Mesenchymal stem cell (in vitro differentiated cells and primary cell): ENCODE results near the gene IGFBP5.

ENCODE experiments used
- DNase-seq: peaks from one replicate; pipeline ENCODE4 v3.0.0-alpha.2; 2013
- H2AFZ ChIP-seq: one replicate; pipeline ENCODE4 v1.6.1; 2013; ENCODE audit warnings: low read depth, mild to moderate bottlenecking, control low read depth, inconsistent platforms, low read length, moderate library complexity
- H2AK5ac ChIP-seq: 2 replicates; pipeline ENCODE4 v1.6.1; 2013; ENCODE audit warnings: low read length, moderate library complexity, mild to moderate bottlenecking, inconsistent platforms; ENCODE audit not compliant: severe bottlenecking
- H2BK120ac ChIP-seq: one replicate; pipeline ENCODE4 v1.6.1; 2013; ENCODE audit warnings: low read depth, mild to moderate bottlenecking, inconsistent platforms, low read length, moderate library complexity
- H2BK12ac ChIP-seq, 2 experiments: one replicate each; pipeline ENCODE4 v1.6.1; 2013; ENCODE audit warnings: inconsistent platforms in 2 of 2, low read length in 2 of 2, mild to moderate bottlenecking in 2 of 2, moderate library complexity in 2 of 2, control low read depth in 1 of 2
- H2BK15ac ChIP-seq: one replicate; pipeline ENCODE4 v1.6.1; 2013; ENCODE audit warnings: mild to moderate bottlenecking, low read depth, inconsistent platforms; ENCODE audit not compliant: poor library complexity, severe bottlenecking
- H2BK5ac ChIP-seq: 2 replicates; pipeline ENCODE4 v1.6.1; 2013; ENCODE audit warnings: low read depth, mild to moderate bottlenecking, low read length, control low read depth, inconsistent platforms; ENCODE audit not compliant: poor library complexity, severe bottlenecking
- H3K14ac ChIP-seq, 2 experiments: one replicate each; pipeline ENCODE4 v1.6.1; 2013; ENCODE audit warnings: inconsistent platforms in 2 of 2, low read length in 2 of 2, control low read depth in 1 of 2, mild to moderate bottlenecking in 1 of 2, moderate library complexity in 1 of 2
- H3K18ac ChIP-seq, 2 experiments: one replicate each; pipeline ENCODE4 v1.6.1; 2013; ENCODE audit warnings: inconsistent platforms in 2 of 2, low read length in 2 of 2, control low read depth in 1 of 2, low read depth in 1 of 2, mild to moderate bottlenecking in 1 of 2
- H3K23ac ChIP-seq, 2 experiments: one replicate each; pipeline ENCODE4 v1.6.1; 2013; ENCODE audit warnings: inconsistent platforms in 2 of 2, low read length in 2 of 2, mild to moderate bottlenecking in 2 of 2, moderate library complexity in 2 of 2, control low read depth in 1 of 2
- H3K27ac ChIP-seq: 2 replicates; pipeline ENCODE4 v1.5.1; 2013; ENCODE audit warnings: mild to moderate bottlenecking, moderate library complexity, low read length, control low read depth, inconsistent platforms; ENCODE audit not compliant: poor library complexity, severe bottlenecking
- H3K27me3 ChIP-seq, 2 experiments: 2 replicates each; pipeline versions ENCODE4 v1.6.1 to v1.7.0; 2013; ENCODE audit warnings: low read length in 2 of 2, mild to moderate bottlenecking in 2 of 2, moderate library complexity in 2 of 2, control low read depth in 1 of 2, inconsistent platforms in 1 of 2; ENCODE audit not compliant: control insufficient read depth in 1 of 2, insufficient read depth in 1 of 2
- H3K36me3 ChIP-seq, 2 experiments: 2 replicates each; pipeline versions ENCODE4 v1.6.1 to v1.7.0; 2013; ENCODE audit warnings: low read length in 2 of 2, control low read depth in 1 of 2, inconsistent platforms in 1 of 2, low read depth in 1 of 2, mild to moderate bottlenecking in 1 of 2; ENCODE audit not compliant: insufficient read depth in 2 of 2, control insufficient read depth in 1 of 2
- H3K4ac ChIP-seq, 2 experiments: one replicate each; pipeline ENCODE4 v1.6.1; 2013; ENCODE audit warnings: inconsistent platforms in 2 of 2, low read length in 2 of 2, mild to moderate bottlenecking in 2 of 2, moderate library complexity in 2 of 2, control low read depth in 1 of 2, low read depth in 1 of 2
- H3K4me1 ChIP-seq: 2 replicates; pipeline ENCODE4 v1.6.1; 2013; ENCODE audit warnings: low read depth, low read length, control low read depth; ENCODE audit not compliant: control insufficient read depth, insufficient read depth
- H3K4me2 ChIP-seq: 2 replicates; pipeline ENCODE4 v1.6.1; 2013; ENCODE audit warnings: low read length, mild to moderate bottlenecking, inconsistent platforms; ENCODE audit not compliant: poor library complexity, severe bottlenecking
- H3K4me3 ChIP-seq, 2 experiments: 2 replicates each; pipeline versions ENCODE4 v1.5.1 to v1.7.0; 2013; ENCODE audit warnings: low read length in 2 of 2, mild to moderate bottlenecking in 2 of 2, control low read depth in 1 of 2, low read depth in 1 of 2; ENCODE audit not compliant: insufficient read depth in 1 of 2
- H3K79me1 ChIP-seq: replicated peaks from 2 replicates; pipeline ENCODE4 v1.6.1; 2013; ENCODE audit warnings: mild to moderate bottlenecking, control low read depth, low read length, inconsistent platforms; ENCODE audit not compliant: poor library complexity, severe bottlenecking
- H3K9ac ChIP-seq: 2 replicates; pipeline ENCODE4 v1.7.0; 2013; ENCODE audit warnings: mild to moderate bottlenecking, low read length, moderate library complexity
- H3K9me3 ChIP-seq: 2 replicates; pipeline ENCODE4 v1.7.0; 2013; ENCODE audit warnings: mild to moderate bottlenecking, low read length; ENCODE audit not compliant: control insufficient read depth
- H4K8ac ChIP-seq: one replicate; pipeline ENCODE4 v1.6.1; 2013; ENCODE audit warnings: inconsistent platforms, mild to moderate bottlenecking, low read length, moderate library complexity
- H4K91ac ChIP-seq: one replicate; pipeline ENCODE4 v1.6.1; 2013; ENCODE audit warnings: mild to moderate bottlenecking, low read length, inconsistent platforms
- WGBS: methylation state at CpG from one replicate; pipeline ENCODE4 v1.1.7; 2013; ENCODE audit warnings: mixed read lengths; 5-methylcytosine and 5-hydroxymethylcytosine counted together

Gene IGFBP5

GRCh38 chr2:216653093-216653799, 42.1 kb downstream of the IGFBP5 start:
- no peak for DNase-seq
- no peak overlapping the region for H4K8ac ChIP-seq

GRCh38 chr2:216652566-216652965, 42.8 kb downstream of the IGFBP5 start:
- H2AK5ac ChIP-seq: no peak overlapping the region
- H3K9me3 ChIP-seq: no peaks in the 10 kb centered on the region
- H3K27me3 ChIP-seq: peaks cover 0 to 23% of the 10 kb centered on the region in 2 experiments
- H4K91ac ChIP-seq: no peak overlapping the region
- no peak for DNase-seq
- no peak overlapping the region for H3K27ac ChIP-seq
- H3K36me3 ChIP-seq: peaks cover 0 to 19% of the 10 kb centered on the region in 2 experiments
- no peak overlapping the region for H3K23ac ChIP-seq
- 89% methylated on average over 4 of the region's 4 CpGs for WGBS
- no peak overlapping the region for H2AFZ ChIP-seq
- no peak overlapping the region for H2BK15ac ChIP-seq
- no peak overlapping the region for H2BK120ac ChIP-seq
- H3K9ac ChIP-seq: no peak overlapping the region
- H3K4me2 ChIP-seq: no peak overlapping the region
- H3K4ac ChIP-seq: no peak overlapping the region
- no peak overlapping the region for H4K8ac ChIP-seq
- H2BK12ac ChIP-seq: no peak overlapping the region
- no peak overlapping the region for H3K18ac ChIP-seq
- H3K79me1 ChIP-seq: peaks cover 29% of the 10 kb centered on the region
- H3K14ac ChIP-seq: no peak overlapping the region
- peaks cover 20% of the 10 kb centered on the region for H3K4me1 ChIP-seq
- H2BK5ac ChIP-seq: no peak overlapping the region
- H3K4me3 ChIP-seq: no peak overlapping the region

More at GRCh38 chr2:216653093-216653799, 42.1 kb downstream of the IGFBP5 start:
- Histone ChIP-seq H2BK12ac (no peak overlapping the region), H3K27ac (no peak overlapping the region), H3K4me1 (peaks cover 20% of the 10 kb centered on the region), H3K23ac (no peak overlapping the region), H2BK15ac (no peak overlapping the region), H3K9me3 (no peaks in the 10 kb centered on the region), H2BK5ac (no peak overlapping the region), H2AK5ac (no peak overlapping the region), H3K4me3 (no peak overlapping the region), H3K4me2 (no peak overlapping the region), H3K27me3 (peaks cover 0 to 25% of the 10 kb centered on the region in 2 experiments), H3K14ac (no peak overlapping the region), H4K91ac (no peak overlapping the region), H3K9ac (no peak overlapping the region), H3K18ac (no peak overlapping the region), H3K79me1 (peaks cover 31% of the 10 kb centered on the region), H2BK120ac (no peak overlapping the region), H2AFZ (no peak overlapping the region), H3K4ac (no peak overlapping the region), H3K36me3 (peaks cover 0 to 19% of the 10 kb centered on the region in 2 experiments)
- WGBS: 93% methylated on average over 2 of the region's 4 CpGs

GRCh38 chr2:216651351-216651881, 43.9 kb downstream of the IGFBP5 start:
- Histone ChIP-seq H3K9me3 (no peaks in the 10 kb centered on the region), H2AFZ (no peak overlapping the region), H2BK5ac (no peak overlapping the region), H3K23ac (no peak overlapping the region), H2AK5ac (no peak overlapping the region), H3K79me1 (peaks cover 21% of the 10 kb centered on the region), H3K18ac (no peak overlapping the region), H4K91ac (no peak overlapping the region), H3K14ac (no peak overlapping the region), H3K4me3 (no peak overlapping the region), H4K8ac (no peak overlapping the region), H2BK15ac (no peak overlapping the region), H2BK12ac (no peak overlapping the region), H3K9ac (no peak overlapping the region), H2BK120ac (no peak overlapping the region), H3K4me2 (no peak overlapping the region), H3K27ac (peak overlapping the region; percentile 19), H3K4me1 (peaks cover 15% of the 10 kb centered on the region), H3K4ac (no peak overlapping the region), H3K27me3 (peaks cover 0 to 12% of the 10 kb centered on the region in 2 experiments), H3K36me3 (peaks cover 0 to 8% of the 10 kb centered on the region in 2 experiments)
- DNase-seq: peak; percentile 38
- 97% methylated on average over 5 of the region's 6 CpGs for WGBS

- Histone ChIP-seq H3K9me3 (no peaks in the 10 kb centered on the region), H3K27ac (no peak overlapping the region), H3K23ac (no peak overlapping the region), H4K91ac (no peak overlapping the region), H2BK12ac (no peak overlapping the region), H3K18ac (no peak overlapping the region), H3K14ac (no peak overlapping the region), H3K4me1 (peaks cover 15% of the 10 kb centered on the region), H3K36me3 (peaks cover 0 to 3% of the 10 kb centered on the region in 2 experiments), H3K27me3 (peaks cover 0 to 16% of the 10 kb centered on the region in 2 experiments), H2BK15ac (no peak overlapping the region), H3K4ac (no peak overlapping the region), H3K4me2 (no peak overlapping the region), H2AK5ac (no peak overlapping the region), H3K79me1 (peaks cover 18% of the 10 kb centered on the region), H3K9ac (no peak overlapping the region), H2AFZ (no peak overlapping the region), H2BK120ac (no peak overlapping the region), H4K8ac (no peak overlapping the region), H3K4me3 (no peak overlapping the region), H2BK5ac (no peak overlapping the region)
- 60% methylated on average over 3 of the region's 3 CpGs for WGBS
- DNase-seq: no peak
Measured at GRCh38 chr2:216650626-216651257, 44.6 kb downstream of the IGFBP5 start.
